ENCODE results near the gene EHBP1. TPM values are rescaled to one million over a fixed set of nuclear protein-coding genes. Genes with fewer than 3 reads are reported as not detected.

Gene EHBP1
- total RNA-seq, 3 donors from 2014 or later: 65.9 to 118 (median 87.2) TPM

DNA sequence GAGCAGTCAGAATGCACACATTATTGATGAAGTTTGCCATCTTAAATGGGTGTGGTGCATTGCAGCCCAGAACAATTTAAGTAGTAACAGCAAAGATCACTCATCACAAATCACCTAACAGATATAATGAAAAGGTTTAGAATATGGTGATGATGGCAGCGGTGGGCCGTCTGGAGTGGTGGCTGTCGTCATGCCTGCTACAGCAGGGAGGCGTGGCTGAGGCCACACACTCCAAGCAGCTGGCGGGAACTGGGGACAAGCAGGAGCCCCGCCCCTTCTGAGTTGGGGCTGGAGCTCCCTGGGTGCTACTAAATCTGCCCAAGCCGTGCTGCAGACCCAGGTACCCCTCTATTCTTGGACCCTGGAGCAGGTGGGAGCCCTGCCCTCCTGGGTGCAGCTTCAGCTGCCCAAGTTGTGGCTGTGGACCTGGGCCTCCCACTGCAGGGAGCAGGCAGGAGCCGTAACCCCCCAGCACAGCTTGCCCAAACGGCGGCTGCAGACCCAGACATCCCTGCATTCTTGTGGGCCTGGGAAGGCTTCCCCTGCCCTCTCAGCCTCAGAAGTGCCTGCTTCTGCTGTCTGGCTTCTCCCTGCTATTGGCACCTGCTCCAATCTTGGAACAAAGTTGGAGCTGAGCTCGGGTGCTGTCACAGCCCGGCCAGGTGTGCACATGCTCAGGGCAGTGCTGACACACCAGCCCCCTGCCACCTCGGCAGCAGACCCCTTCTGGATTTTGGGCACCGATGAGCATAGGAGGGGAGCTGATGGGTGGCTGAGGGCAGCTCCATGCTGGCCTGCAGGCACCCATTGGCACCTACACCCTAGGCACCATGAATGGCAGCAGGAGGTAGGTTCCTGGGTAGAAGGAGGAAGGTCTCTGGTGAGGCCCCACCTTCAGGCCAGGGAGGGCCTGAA is 149.3 kb downstream of the EHBP1 start:
- no peak for DNase-seq (ENCODE audit: low spot score in 2 of 2)
- H3K36me3 ChIP-seq: no peaks in the 10 kb centered on the region
- no peaks in the 10 kb centered on the region for H3K27me3 ChIP-seq

DNA sequence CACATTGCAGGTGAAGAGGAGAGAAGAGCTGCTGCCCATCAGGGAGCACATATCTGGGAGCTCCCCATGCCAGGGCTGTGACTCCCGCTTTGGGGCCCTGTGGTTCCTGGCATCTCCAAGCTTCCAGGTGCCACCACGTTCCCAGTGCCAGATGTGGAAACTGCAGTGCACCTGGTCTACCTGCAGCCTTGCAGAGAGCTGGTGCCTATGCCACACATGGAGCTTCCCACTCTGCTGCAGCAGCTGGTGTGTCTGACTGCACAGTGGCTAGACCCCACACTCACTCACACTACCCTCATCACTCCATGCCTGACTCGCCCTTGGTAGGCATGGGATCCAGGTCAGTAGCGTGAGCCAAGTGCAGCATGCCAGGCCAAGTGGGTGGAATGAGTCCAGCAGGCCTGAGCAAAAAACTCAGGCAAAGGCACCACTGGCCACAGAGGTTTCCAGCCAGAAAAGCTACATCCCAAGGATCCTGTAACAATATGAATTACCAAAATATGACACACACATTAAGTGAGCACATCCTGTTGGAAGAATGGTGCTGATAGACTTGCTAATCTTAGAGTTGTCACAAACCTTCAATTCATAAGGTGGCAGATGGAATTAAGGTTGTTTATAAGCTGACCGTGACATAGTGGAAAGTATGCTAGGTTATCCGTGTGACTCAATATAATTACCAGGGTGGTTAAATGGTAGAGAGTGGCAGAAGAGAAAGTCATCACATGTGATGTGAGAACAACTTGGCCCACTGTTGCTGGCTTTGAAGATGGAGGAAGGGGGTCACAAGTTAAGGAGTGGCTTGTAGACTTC is 150.9 kb downstream of the EHBP1 start:
- H3K4me3 ChIP-seq: no peak overlapping the region
- intact Hi-C loops (cut with DNase I; ENCODE audit: low total_unique reads): no loop called here
- H3K9me3 ChIP-seq: peaks cover 0 to 18% of the 10 kb centered on the region in 2 donors
- no peak overlapping the region for H3K27ac ChIP-seq
- H3K4me1 ChIP-seq: no peaks in the 10 kb centered on the region
- TF ChIP-seq POLR2A (IDR thresholded peaks at IDR 0.05): no peak
- TF ChIP-seq, protein P1, sequence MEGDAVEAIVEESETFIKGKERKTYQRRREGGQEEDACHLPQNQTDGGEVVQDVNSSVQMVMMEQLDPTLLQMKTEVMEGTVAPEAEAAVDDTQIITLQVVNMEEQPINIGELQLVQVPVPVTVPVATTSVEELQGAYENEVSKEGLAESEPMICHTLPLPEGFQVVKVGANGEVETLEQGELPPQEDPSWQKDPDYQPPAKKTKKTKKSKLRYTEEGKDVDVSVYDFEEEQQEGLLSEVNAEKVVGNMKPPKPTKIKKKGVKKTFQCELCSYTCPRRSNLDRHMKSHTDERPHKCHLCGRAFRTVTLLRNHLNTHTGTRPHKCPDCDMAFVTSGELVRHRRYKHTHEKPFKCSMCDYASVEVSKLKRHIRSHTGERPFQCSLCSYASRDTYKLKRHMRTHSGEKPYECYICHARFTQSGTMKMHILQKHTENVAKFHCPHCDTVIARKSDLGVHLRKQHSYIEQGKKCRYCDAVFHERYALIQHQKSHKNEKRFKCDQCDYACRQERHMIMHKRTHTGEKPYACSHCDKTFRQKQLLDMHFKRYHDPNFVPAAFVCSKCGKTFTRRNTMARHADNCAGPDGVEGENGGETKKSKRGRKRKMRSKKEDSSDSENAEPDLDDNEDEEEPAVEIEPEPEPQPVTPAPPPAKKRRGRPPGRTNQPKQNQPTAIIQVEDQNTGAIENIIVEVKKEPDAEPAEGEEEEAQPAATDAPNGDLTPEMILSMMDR (IDR thresholded peaks at IDR 0.05): no peak
- no peak for TF ChIP-seq POLR2AphosphoS5 (IDR thresholded peaks at IDR 0.05)
- H3K27me3 ChIP-seq: no peaks in the 10 kb centered on the region
- no peak for DNase-seq (ENCODE audit: low spot score in 2 of 2)
- H3K36me3 ChIP-seq: no peaks in the 10 kb centered on the region

More for the DNA sequence above, 149.3 kb downstream of the EHBP1 start:
- TF ChIP-seq POLR2A (IDR thresholded peaks at IDR 0.05) (no peak), POLR2AphosphoS5 (IDR thresholded peaks at IDR 0.05) (no peak)
- TF ChIP-seq, protein P1 (IDR thresholded peaks at IDR 0.05): no peak
- H3K4me1 ChIP-seq: no peaks in the 10 kb centered on the region
- H3K9me3 ChIP-seq: peaks cover 0 to 18% of the 10 kb centered on the region in 2 donors
- no peak overlapping the region for H3K27ac ChIP-seq
- H3K4me3 ChIP-seq: no peak overlapping the region
- intact Hi-C loops (cut with DNase I; ENCODE audit: low total_unique reads): no loop called here

DNA sequence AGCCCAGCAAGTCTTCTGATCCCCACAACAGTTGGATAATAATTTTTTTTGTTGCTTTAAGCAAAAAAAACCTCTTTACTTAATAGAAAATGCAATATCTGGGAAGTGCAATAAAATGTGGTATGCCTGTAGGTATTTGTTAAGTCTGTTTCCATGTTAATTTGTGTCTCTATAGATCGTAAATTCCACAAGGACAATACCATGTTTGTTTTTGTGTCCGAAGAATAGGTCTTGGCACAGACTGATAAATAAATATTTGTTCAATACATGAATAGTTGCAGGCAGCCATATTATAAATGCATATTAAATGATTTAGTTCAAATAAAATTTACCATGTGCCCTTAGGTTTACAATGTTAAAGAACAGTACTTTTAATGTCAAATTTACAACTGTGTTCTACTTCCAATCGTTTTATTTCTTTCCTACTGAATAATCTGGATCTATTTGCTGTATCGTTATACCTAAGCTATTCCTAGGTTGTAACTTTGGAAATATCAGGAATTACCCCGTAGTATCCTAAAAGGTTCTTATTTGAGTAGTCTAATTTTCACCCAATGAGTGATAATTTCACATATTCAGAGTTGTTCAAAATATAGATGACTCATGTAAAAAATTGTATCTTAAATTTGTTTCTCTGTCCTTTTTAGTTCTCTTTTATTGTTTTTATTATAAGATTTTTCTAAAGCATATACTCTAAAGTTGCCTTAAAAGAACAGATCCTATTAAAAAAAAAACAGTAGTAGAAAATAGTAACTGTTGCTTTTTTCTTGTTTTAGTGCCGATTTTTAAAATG is 151.8 kb downstream of the EHBP1 start:
- Histone ChIP-seq H3K4me3 (no peak overlapping the region), H3K27me3 (no peaks in the 10 kb centered on the region), H3K36me3 (no peaks in the 10 kb centered on the region), H3K4me1 (no peaks in the 10 kb centered on the region), H3K27ac (no peak overlapping the region), H3K9me3 (peaks cover 0 to 18% of the 10 kb centered on the region in 2 donors)
- DNase-seq (ENCODE audit: low spot score in 2 of 2): no peak
- TF ChIP-seq, protein P1 (IDR thresholded peaks at IDR 0.05): no peak
- no peak for TF ChIP-seq POLR2A (IDR thresholded peaks at IDR 0.05)
- no peak for TF ChIP-seq POLR2AphosphoS5 (IDR thresholded peaks at IDR 0.05)
- intact Hi-C loops (cut with DNase I; ENCODE audit: low total_unique reads): no loop called here

DNA sequence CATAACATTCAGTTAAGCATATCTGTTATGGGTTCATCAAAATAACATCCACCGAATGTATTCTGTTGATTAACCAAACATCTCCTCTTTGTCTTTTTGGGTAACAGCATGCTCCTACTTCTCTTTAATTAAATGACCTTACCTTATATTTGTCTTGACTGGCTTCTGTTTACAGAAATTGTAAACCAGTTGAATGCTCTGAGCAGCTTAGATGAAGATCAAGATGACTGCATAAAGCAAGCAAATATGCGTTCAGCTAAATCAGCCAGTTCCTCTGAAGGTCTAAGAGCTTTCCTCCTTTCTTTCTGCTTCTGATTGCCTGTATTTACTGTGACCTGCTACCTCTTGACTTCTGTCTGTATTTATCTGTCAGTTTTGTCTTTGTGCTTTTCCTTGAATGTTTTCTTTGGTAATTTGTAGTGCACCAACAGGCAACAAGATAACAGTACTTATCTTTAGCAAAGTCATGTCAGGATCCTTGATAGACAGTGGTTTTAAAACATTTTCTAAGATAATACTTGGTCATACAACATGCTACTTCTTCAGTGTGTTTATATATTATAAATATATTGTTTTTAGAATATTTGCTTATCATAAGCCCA is 152.8 kb downstream of the EHBP1 start:
- no peak for DNase-seq (ENCODE audit: low spot score in 2 of 2)
- no peaks in the 10 kb centered on the region for H3K36me3 ChIP-seq
- H3K4me3 ChIP-seq: no peak overlapping the region
- peaks cover 0 to 13% of the 10 kb centered on the region in 2 donors for H3K9me3 ChIP-seq
- H3K4me1 ChIP-seq: no peaks in the 10 kb centered on the region
- no peak overlapping the region for H3K27ac ChIP-seq
- intact Hi-C loops (cut with DNase I; ENCODE audit: low total_unique reads): no loop called here
- TF ChIP-seq, protein P1 (IDR thresholded peaks at IDR 0.05): no peak
- TF ChIP-seq POLR2AphosphoS5 (IDR thresholded peaks at IDR 0.05) (no peak), POLR2A (IDR thresholded peaks at IDR 0.05) (no peak)
- H3K27me3 ChIP-seq: no peaks in the 10 kb centered on the region
